IMR-90 (cell line): ENCODE results near the gene DTNA. TPM values are rescaled to one million over a fixed set of nuclear protein-coding genes. Genes with fewer than 3 reads are reported as not detected.

ENCODE experiments used
- ATAC-seq: fragments of 200-7000 bp; cut with Tn5 transposase; 2 replicates; pipeline ENCODE4 v1.9.1; 2020; ENCODE audit warnings: low read depth, mild to moderate bottlenecking, moderate library complexity
- BruUV-seq: library from RNA; stranded (reverse); fragments of 400-500 nt; replicated peaks from 2 replicates; lab custom pipeline; 2021; lab: Mats Ljungman, UMichigan
- CTCF ChIA-PET: fragments of 300-600 bp; formaldehyde crosslinking; extraction: SDS; loops from one replicate; lab custom pipeline; 2021; ENCODE audit warnings: antibody characterized with exemption; lab: Yijun Ruan, JAX
- POLR2A ChIA-PET: fragments of 300-600 bp; sonication (Branson Sonifier 250); formaldehyde crosslinking; loops from one replicate; lab custom pipeline; 2022; ENCODE audit warnings: antibody characterized with exemption; ENCODE audit not compliant: unreplicated experiment; lab: Charles Lee
- DNase-seq: peaks from one replicate; pipeline ENCODE4 v3.0.0; 2013
- H2AFZ ChIP-seq: replicated peaks from 2 replicates; pipeline ENCODE3; 2013; ENCODE audit warnings: low read length, mild to moderate bottlenecking; ENCODE audit not compliant: poor library complexity
- H2AK5ac ChIP-seq: 2 replicates; pipeline ENCODE4 v1.6.1; 2013; ENCODE audit warnings: low read depth, low read length, inconsistent platforms
- H2AK9ac ChIP-seq: replicated peaks from 2 replicates; pipeline ENCODE3; 2013; ENCODE audit warnings: mild to moderate bottlenecking, low read depth, low read length, moderate library complexity; ENCODE audit not compliant: poor library complexity
- H2BK120ac ChIP-seq: 2 replicates; pipeline ENCODE4 v1.6.1; 2013; ENCODE audit warnings: low read depth, low read length, inconsistent platforms
- H2BK15ac ChIP-seq: 3 replicates; pipeline ENCODE4 v1.6.1; 2013; ENCODE audit warnings: low read depth, low read length, inconsistent platforms
- H2BK20ac ChIP-seq: 2 replicates; pipeline ENCODE4 v1.6.1; 2013; ENCODE audit warnings: low read depth, mild to moderate bottlenecking, inconsistent platforms, low read length, moderate library complexity
- H2BK5ac ChIP-seq: 2 replicates; pipeline ENCODE4 v1.6.1; 2013; ENCODE audit warnings: mild to moderate bottlenecking, low read depth, low read length, inconsistent platforms; ENCODE audit not compliant: poor library complexity, severe bottlenecking
- H3K14ac ChIP-seq: replicated peaks from 2 replicates; pipeline ENCODE4 v1.6.1; 2013; ENCODE audit warnings: low read depth, low read length, inconsistent platforms
- H3K18ac ChIP-seq: 2 replicates; pipeline ENCODE4 v1.6.1; 2013; ENCODE audit warnings: low read depth, low read length, control low read depth
- H3K23ac ChIP-seq: 2 replicates; pipeline ENCODE4 v1.6.1; 2013; ENCODE audit warnings: low read depth, low read length, inconsistent platforms
- H3K27ac ChIP-seq: 2 replicates; pipeline ENCODE4 v1.5.1; 2013; ENCODE audit warnings: mild to moderate bottlenecking, control low read depth, low read length; ENCODE audit not compliant: insufficient read depth
- H3K27me3 ChIP-seq: 2 replicates; pipeline ENCODE4 v1.6.1; 2013; ENCODE audit warnings: low read length; ENCODE audit not compliant: control insufficient read depth, insufficient read depth
- H3K36me3 ChIP-seq: 2 replicates; pipeline ENCODE4 v1.6.1; 2013; ENCODE audit warnings: low read length, mixed read lengths; ENCODE audit not compliant: control insufficient read depth, insufficient read depth
- H3K4ac ChIP-seq: 2 replicates; pipeline ENCODE4 v1.6.1; 2013; ENCODE audit warnings: low read depth, low read length, inconsistent platforms
- H3K4me1 ChIP-seq: 2 replicates; pipeline ENCODE4 v1.6.1; 2013; ENCODE audit warnings: low read length, mixed read lengths; ENCODE audit not compliant: control insufficient read depth, insufficient read depth
- H3K4me2 ChIP-seq: 2 replicates; pipeline ENCODE4 v1.6.1; 2013; ENCODE audit warnings: low read depth, mild to moderate bottlenecking, control low read depth, low read length, moderate library complexity
- H3K4me3 ChIP-seq: 2 replicates; pipeline ENCODE4 v1.5.1; 2013; ENCODE audit warnings: low read depth, mild to moderate bottlenecking, control low read depth, low read length, moderate library complexity; ENCODE audit not compliant: insufficient read depth
- H3K56ac ChIP-seq: 2 replicates; pipeline ENCODE4 v1.6.1; 2013; ENCODE audit warnings: low read length, inconsistent platforms; ENCODE audit not compliant: insufficient read depth; ENCODE audit errors: extremely low read depth
- H3K79me1 ChIP-seq, 2 experiments: 2 replicates each; pipeline ENCODE4 v1.6.1; 2013; ENCODE audit warnings: low read length in 2 of 2, inconsistent platforms in 1 of 2, low read depth in 1 of 2
- H3K9ac ChIP-seq: 2 replicates; pipeline ENCODE4 v1.6.1; 2013; ENCODE audit warnings: low read depth, low read length, control low read depth
- H3K9me1 ChIP-seq: 2 replicates; pipeline ENCODE4 v1.6.1; 2013; ENCODE audit warnings: low read length, inconsistent platforms; ENCODE audit not compliant: insufficient read depth
- H3K9me3 ChIP-seq: 2 replicates; pipeline ENCODE4 v1.6.1; 2013; ENCODE audit warnings: low read length; ENCODE audit not compliant: control insufficient read depth, insufficient read depth
- H4K20me1 ChIP-seq: 2 replicates; pipeline ENCODE4 v1.6.1; 2013; ENCODE audit warnings: low read length, inconsistent platforms; ENCODE audit not compliant: insufficient read depth
- H4K5ac ChIP-seq: 2 replicates; pipeline ENCODE4 v1.6.1; 2013; ENCODE audit warnings: mild to moderate bottlenecking, low read depth, low read length, control low read depth
- H4K8ac ChIP-seq, 2 experiments: 2 replicates each; pipeline ENCODE4 v1.6.1; 2013; ENCODE audit warnings: low read depth in 2 of 2, low read length in 2 of 2, control low read depth in 1 of 2, inconsistent platforms in 1 of 2
- H4K91ac ChIP-seq: 2 replicates; pipeline ENCODE4 v1.6.1; 2013; ENCODE audit warnings: low read depth, low read length, inconsistent platforms; ENCODE audit not compliant: insufficient read depth
- BHLHE40 ChIP-seq: fragments of 150-350 bp; IDR thresholded peaks from 2 replicates; pipeline ENCODE4 v1.6.1; 2016; ENCODE audit warnings: mild to moderate bottlenecking, low read depth, low read length
- NFE2L2 ChIP-seq: fragments of 150-350 bp; IDR thresholded peaks from 2 replicates; pipeline ENCODE4 v1.6.1; 2016; ENCODE audit warnings: low read depth, mild to moderate bottlenecking, low read length
- RAD21 ChIP-seq: IDR thresholded peaks from 2 replicates; pipeline ENCODE4 v1.6.1; 2012; ENCODE audit warnings: low read length, improper control_type of control experiment
- WGBS, 2 experiments: methylation state at CpG; one replicate each; pipeline versions ENCODE4 v1.1.5 to v1.1.7; 2013; ENCODE audit warnings: missing lambda C conversion rate in 2 of 2; ENCODE audit not compliant: insufficient read length in 1 of 2; ENCODE audit errors: extremely low coverage in 2 of 2; 5-methylcytosine and 5-hydroxymethylcytosine counted together
- dilution Hi-C: fragments of 300-500 bp; cut with HindIII; formaldehyde crosslinking; loops from one replicate; pipeline ENCODE4 v1.14.3; 2018; ENCODE audit warnings: low sequenced_read_pairs; ENCODE audit not compliant: unreplicated experiment
- in situ Hi-C: fragments of 300-500 bp; cut with MboI; formaldehyde crosslinking; loops from 3 replicates; pipeline ENCODE4 v1.14.3; 2019; ENCODE audit warnings: low sequenced_read_pairs, inconsistent platforms, mixed read lengths
- intact Hi-C: fragments of 100-400 bp; cut with micrococcal nuclease; formaldehyde crosslinking; loops from 2 replicates; pipeline ENCODE4 v1.10.0; 2022
- polyA plus RNA-seq, 3 experiments: library from polyadenylated mRNA; depleted of rRNA; stranded (reverse); fragments of >200 nt; gene quantifications; 2 replicates each; pipeline ENCODE4 v1.2.3, GENCODE V29; 2012; ENCODE audit warnings: low replicate concordance in 1 of 3
- total RNA-seq: library from RNA; depleted of rRNA; stranded (reverse); fragments of >200 nt; gene quantifications from 2 replicates; pipeline ENCODE4 v1.2.3, GENCODE V29; 2012

The DTNA gene
- total and polyA plus RNA-seq, 2 of the 4 experiments (the other 2 are of a cell fraction), result 9.5 to 10.8 TPM

DNA sequence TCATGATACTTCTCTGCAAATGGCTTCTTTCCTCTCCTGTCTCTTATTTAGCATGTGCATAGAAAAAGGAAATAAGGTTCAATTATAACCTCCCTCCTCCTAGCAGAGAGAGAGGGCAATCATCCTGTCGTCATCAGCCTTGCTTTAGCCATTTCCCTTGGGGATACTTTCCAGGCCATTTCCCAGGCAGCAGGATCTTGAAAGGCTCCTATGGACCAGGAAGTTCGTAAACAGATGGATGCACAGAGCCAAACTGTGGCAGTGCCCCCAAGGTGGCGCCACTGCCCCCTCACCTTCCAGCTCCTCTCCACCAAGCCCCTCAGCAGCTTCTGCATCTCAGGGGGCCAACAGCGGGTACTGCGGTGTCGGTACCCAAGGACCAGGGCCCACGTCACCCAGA is 157.4 kb downstream of the DTNA start:
- dilution Hi-C loops, result no loop called here
- ChIA-PET POLR2A (no interaction called here), CTCF (interaction anchor here (0.6 to 2.7 kb wide), 6 partner anchors 10 to 274 kb away, joined by 3 to 11 read pairs (median 4); no protein-coding TSS in a partner anchor)
- WGBS, 2 experiments, result no CpG with 5 or more reads among the region's 7 CpGs
- ATAC-seq (no peak), DNase-seq (no peak)
- H3K4ac ChIP-seq, result no peak overlapping the region
- H3K14ac ChIP-seq, result no peak overlapping the region
- H3K4me1 ChIP-seq, result peaks cover 2% of the 10 kb centered on the region; the same call in 1 of the 2 replicates
- no peak overlapping the region for H2AK9ac ChIP-seq
- no peaks in the 10 kb centered on the region for H3K27me3 ChIP-seq
- no peak overlapping the region for H2BK20ac ChIP-seq
- no peak overlapping the region for H3K27ac ChIP-seq
- no peak overlapping the region for H3K56ac ChIP-seq
- no peak overlapping the region for H3K9ac ChIP-seq
- H2AK5ac ChIP-seq, result no peak overlapping the region
- H4K91ac ChIP-seq, result no peak overlapping the region
- no peak overlapping the region for H3K23ac ChIP-seq
- H4K20me1 ChIP-seq, result no peaks in the 10 kb centered on the region
- no peak overlapping the region for H3K18ac ChIP-seq
- intact Hi-C loops, result loop anchor here (2.0 kb wide), 1 partner anchor 111 kb away; no protein-coding TSS in a partner anchor
- H3K4me2 ChIP-seq, result no peak overlapping the region
- H4K5ac ChIP-seq, result no peak overlapping the region
- H2BK120ac ChIP-seq, result no peak overlapping the region
- TF ChIP-seq NFE2L2, result no peak
- TF ChIP-seq RAD21, result no peak
- TF ChIP-seq BHLHE40, result no peak
- no peak overlapping the region for H2BK5ac ChIP-seq
- H3K79me1 ChIP-seq, result no peaks in the 10 kb centered on the region
- BruUV-seq, result no TSS peak
- peaks cover 3% of the 10 kb centered on the region; the same call in 1 of the 2 replicates for H3K9me1 ChIP-seq
- in situ Hi-C loops, result loop anchor here (10.0 kb wide), 1 partner anchor 277 kb away; no protein-coding TSS in a partner anchor
- no peaks in the 10 kb centered on the region for H3K9me3 ChIP-seq
- H3K36me3 ChIP-seq, result no peaks in the 10 kb centered on the region
- peak overlapping the region; percentile 57 for H2AFZ ChIP-seq
- H2BK15ac ChIP-seq, result no peak overlapping the region
- no peak overlapping the region for H3K4me3 ChIP-seq
- H4K8ac ChIP-seq, result no peak overlapping the region
